ENCODE results near the gene SLC46A3. TPM values are rescaled to one million over a fixed set of nuclear protein-coding genes. Genes with fewer than 3 reads are reported as not detected.

Gene SLC46A3, protein sequence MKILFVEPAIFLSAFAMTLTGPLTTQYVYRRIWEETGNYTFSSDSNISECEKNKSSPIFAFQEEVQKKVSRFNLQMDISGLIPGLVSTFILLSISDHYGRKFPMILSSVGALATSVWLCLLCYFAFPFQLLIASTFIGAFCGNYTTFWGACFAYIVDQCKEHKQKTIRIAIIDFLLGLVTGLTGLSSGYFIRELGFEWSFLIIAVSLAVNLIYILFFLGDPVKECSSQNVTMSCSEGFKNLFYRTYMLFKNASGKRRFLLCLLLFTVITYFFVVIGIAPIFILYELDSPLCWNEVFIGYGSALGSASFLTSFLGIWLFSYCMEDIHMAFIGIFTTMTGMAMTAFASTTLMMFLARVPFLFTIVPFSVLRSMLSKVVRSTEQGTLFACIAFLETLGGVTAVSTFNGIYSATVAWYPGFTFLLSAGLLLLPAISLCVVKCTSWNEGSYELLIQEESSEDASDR
- 17.1 and 22.4 TPM in 2 replicates for total RNA-seq (2014; rRNA removed; shearing (Covaris generic))

GRCh38 chr13:28718543-28719226 lies at the start of gene SLC46A3:
TSS of gene SLC46A3 (minus strand) at chr13:28718970. CDS start at chr13:28717998, 972 bp downstream.
- Histone ChIP-seq H3K9me3 (replicated peaks) (no peaks in the 10 kb centered on the region), H3K27ac (peak within 1 kb of the TSS; percentile 98), H3K4me3 (peak within 1 kb of the TSS; percentile 55), H3K36me3 (no peaks in the 10 kb centered on the region), H3K27me3 (replicated peaks) (no peaks in the 10 kb centered on the region), H3K4me1 (replicated peaks) (peaks cover 41% of the 10 kb centered on the region)
- peak; percentile 93 to 97 for DNase-seq (ENCODE audit: low read depth in 1 of 2, low spot score in 2 of 2)

DNA sequence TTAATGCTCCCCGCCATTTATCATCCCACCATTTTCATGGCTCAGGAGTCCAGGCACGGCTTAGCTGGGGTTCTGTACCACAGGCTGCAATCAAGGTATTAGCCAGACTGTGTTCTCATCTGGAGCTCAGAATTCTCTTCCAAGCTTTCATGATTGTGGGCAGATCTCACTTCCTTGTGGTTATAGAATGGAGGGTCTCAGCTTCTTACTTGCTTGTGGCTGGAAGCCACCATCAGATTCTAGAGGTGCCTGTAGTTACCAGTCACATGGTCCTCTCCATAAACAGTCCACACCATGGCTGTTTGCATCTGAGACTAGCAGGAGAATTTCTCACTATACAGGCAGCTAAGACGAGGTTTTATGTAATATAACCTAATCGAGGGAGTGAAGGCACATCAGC lies 45.1 kb upstream of the SLC46A3 start:
- no peak overlapping the region for H3K27ac ChIP-seq
- H3K4me1 ChIP-seq (replicated peaks), result peaks cover 17% of the 10 kb centered on the region
- H3K27me3 ChIP-seq (replicated peaks), result no peaks in the 10 kb centered on the region
- 0 out of 2 replicates have a peak, but pooled peaks cover under 1% of the 10 kb centered on the region for H3K9me3 ChIP-seq (replicated peaks)
- no peaks in the 10 kb centered on the region for H3K36me3 ChIP-seq
- no peak overlapping the region for H3K4me3 ChIP-seq
- DNase-seq (ENCODE audit: low read depth in 1 of 2, low spot score in 2 of 2), result no peak

DNA sequence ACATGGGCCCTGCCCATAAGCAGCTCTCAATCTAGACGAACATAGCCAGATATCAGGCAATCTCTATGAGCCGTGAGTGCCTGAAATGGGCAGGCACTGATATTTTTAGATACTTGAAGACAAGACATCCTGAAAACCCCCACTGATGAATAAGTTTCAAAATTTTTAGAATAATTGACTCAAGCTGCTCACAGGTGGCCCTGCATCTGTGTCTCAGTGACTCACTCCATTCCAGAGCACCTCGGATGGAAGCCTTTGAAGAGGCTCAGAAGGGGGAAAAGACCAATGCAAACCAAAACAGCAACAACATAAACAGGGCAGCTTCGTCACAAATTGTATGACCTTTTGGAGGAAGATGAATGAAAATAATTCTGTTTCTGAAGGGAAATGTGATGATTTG lies 42.8 kb upstream of the SLC46A3 start:
- no peak overlapping the region for H3K4me3 ChIP-seq
- DNase-seq (ENCODE audit: low read depth in 1 of 2, low spot score in 2 of 2), result peak; percentile 62 to 66
- H3K36me3 ChIP-seq, result no peaks in the 10 kb centered on the region
- 0 out of 2 replicates have a peak, but pooled peaks cover 2% of the 10 kb centered on the region for H3K9me3 ChIP-seq (replicated peaks)
- peak overlapping the region; percentile 50 for H3K27ac ChIP-seq
- H3K27me3 ChIP-seq (replicated peaks), result no peaks in the 10 kb centered on the region
- peaks cover 17% of the 10 kb centered on the region for H3K4me1 ChIP-seq (replicated peaks)

GRCh38 chr13:28755546-28755870 lies 36.7 kb upstream of the SLC46A3 start:
- DNase-seq (ENCODE audit: low read depth in 1 of 2, low spot score in 2 of 2), result no peak
- Histone ChIP-seq H3K4me3 (no peak overlapping the region), H3K4me1 (replicated peaks) (peaks cover 42% of the 10 kb centered on the region), H3K27ac (peak overlapping the region; percentile 96), H3K27me3 (replicated peaks) (no peaks in the 10 kb centered on the region), H3K36me3 (no peaks in the 10 kb centered on the region), H3K9me3 (replicated peaks) (0 out of 2 replicates have a peak, but pooled peaks cover 2% of the 10 kb centered on the region)

DNA sequence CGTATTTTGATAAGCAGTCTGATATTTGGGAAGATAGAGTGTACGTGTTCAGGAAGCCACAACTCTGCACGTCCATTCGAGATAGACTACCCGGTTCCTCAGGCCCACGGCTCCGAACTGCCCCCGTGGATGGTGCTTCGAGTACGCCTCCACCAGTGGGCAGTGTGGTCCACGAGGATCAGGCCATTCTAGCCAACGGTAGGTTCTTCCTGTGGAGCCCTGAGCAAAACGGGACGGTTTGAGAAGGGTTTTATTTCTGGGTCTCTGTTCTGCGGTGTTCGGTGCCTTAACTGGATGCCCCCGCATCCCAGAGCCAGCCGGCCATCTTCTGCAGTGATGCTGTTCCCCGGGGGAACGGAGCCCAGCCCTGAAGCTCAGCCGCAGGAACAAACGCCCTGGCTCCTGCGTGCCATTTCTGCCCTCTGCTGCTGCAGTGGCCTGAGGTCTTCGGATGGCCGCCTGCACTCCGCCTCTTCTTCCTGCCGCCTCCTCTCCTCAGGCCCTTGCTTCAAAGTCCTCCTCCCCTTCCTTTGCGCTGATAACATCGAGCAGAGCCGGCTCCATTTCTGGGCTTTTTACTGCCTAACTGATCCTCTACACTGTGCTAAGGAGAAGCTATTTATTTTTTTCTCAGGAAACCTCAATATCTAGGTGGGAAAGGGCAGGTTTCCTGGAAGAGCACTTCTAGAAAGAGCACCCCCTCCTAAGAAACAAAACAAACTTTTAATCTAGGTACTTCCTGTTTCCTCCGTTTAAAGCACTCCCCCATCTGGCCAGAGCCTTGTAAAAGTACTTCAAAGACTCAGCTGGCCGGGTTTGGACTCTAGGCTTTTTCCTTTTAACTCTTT lies 36.2 kb upstream of the SLC46A3 start:
- Histone ChIP-seq H3K27ac (peak overlapping the region; percentile 96), H3K27me3 (replicated peaks) (no peaks in the 10 kb centered on the region), H3K36me3 (no peaks in the 10 kb centered on the region), H3K4me3 (no peak overlapping the region), H3K4me1 (replicated peaks) (peaks cover 48% of the 10 kb centered on the region), H3K9me3 (replicated peaks) (0 out of 2 replicates have a peak, but pooled peaks cover 2% of the 10 kb centered on the region)
- no peak for DNase-seq (ENCODE audit: low read depth in 1 of 2, low spot score in 2 of 2)

- Histone ChIP-seq H3K36me3 (no peaks in the 10 kb centered on the region), H3K4me1 (replicated peaks) (peaks cover 50% of the 10 kb centered on the region), H3K4me3 (no peak overlapping the region), H3K27ac (peak overlapping the region; percentile 96), H3K27me3 (replicated peaks) (no peaks in the 10 kb centered on the region), H3K9me3 (replicated peaks) (0 out of 2 replicates have a peak, but pooled peaks cover 2% of the 10 kb centered on the region)
- DNase-seq (ENCODE audit: low read depth in 1 of 2, low spot score in 2 of 2), result no peak
Measured at GRCh38 chr13:28753946-28754345, 35.2 kb upstream of the SLC46A3 start.

DNA sequence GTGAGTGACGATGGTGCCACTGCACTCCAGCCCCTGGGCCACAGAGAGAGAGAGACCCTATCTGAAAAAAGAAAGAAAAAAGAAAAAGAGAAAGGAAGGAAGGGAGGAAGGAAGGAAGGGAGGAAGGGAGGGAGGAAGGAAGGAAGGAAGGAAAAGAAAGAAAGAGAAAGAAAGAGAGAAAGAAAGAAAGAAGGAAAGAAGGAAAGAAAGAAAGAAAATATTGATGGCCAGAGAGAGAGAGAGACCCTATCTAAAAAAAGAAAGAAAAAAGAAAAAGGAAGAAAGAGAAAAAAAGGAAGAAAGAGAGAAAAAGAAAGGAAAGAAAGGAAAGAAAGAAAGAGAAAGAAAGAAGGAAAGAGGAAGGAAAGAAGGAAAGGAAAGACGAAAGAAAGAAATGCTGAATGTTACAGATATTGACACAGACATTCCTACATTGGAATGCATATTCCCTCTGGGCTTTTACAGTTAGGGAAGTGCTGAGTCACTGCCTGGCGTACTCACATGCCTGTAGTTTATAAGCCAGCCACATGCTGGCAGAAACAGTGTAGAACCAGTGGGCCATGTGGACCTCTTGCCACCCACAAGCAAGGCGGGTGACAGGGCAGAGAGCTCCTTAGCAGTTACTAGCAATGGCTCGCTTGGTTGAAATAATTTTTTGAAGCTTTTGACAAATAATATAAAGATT lies 34.6 kb upstream of the SLC46A3 start:
- Histone ChIP-seq H3K9me3 (replicated peaks) (no peaks in the 10 kb centered on the region), H3K27ac (peak overlapping the region; percentile 96), H3K36me3 (no peaks in the 10 kb centered on the region), H3K4me3 (no peak overlapping the region), H3K27me3 (replicated peaks) (no peaks in the 10 kb centered on the region), H3K4me1 (replicated peaks) (peaks cover 50% of the 10 kb centered on the region)
- DNase-seq (ENCODE audit: low read depth in 1 of 2, low spot score in 2 of 2), result peak; percentile 78 to 87

GRCh38 chr13:28751175-28751960 lies 32.6 kb upstream of the SLC46A3 start:
- Histone ChIP-seq H3K27ac (peak overlapping the region; percentile 57; the same call in 1 of the 2 replicates), H3K4me3 (no peak overlapping the region), H3K27me3 (replicated peaks) (no peaks in the 10 kb centered on the region), H3K36me3 (no peaks in the 10 kb centered on the region), H3K9me3 (replicated peaks) (no peaks in the 10 kb centered on the region), H3K4me1 (replicated peaks) (peaks cover 52% of the 10 kb centered on the region)
- no peak for DNase-seq (ENCODE audit: low read depth in 1 of 2, low spot score in 2 of 2)

GRCh38 chr13:28750187-28751045 lies 31.6 kb upstream of the SLC46A3 start:
- Histone ChIP-seq H3K36me3 (no peaks in the 10 kb centered on the region), H3K9me3 (replicated peaks) (no peaks in the 10 kb centered on the region), H3K4me1 (replicated peaks) (peaks cover 61% of the 10 kb centered on the region), H3K4me3 (no peak overlapping the region), H3K27ac (peak overlapping the region; percentile 57), H3K27me3 (replicated peaks) (no peaks in the 10 kb centered on the region)
- peak in 1 of 2 experiments; percentile 30 for DNase-seq (ENCODE audit: low read depth in 1 of 2, low spot score in 2 of 2)

DNA sequence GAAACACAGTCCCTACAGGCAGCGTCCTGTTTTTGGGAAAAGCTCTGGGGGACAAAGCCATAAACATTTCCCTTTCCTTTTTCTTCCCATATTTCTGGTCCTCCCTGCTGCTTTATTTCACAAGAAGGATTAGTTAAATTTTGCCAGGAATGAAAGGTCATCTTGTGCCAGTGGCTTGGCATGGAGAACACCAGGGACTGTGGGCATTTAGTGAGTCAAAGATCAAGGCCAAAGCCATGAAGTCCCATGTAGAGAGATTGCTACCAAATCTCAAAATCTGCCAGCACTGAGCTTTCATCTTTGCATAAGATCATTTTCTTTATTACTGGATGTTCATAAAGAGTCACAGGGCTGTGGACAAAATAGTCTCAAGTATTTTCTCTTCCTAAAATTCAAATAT lies 29.1 kb upstream of the SLC46A3 start:
- H3K9me3 ChIP-seq (replicated peaks), result no peaks in the 10 kb centered on the region
- no peaks in the 10 kb centered on the region for H3K36me3 ChIP-seq
- H3K27ac ChIP-seq, result no peak overlapping the region
- H3K27me3 ChIP-seq (replicated peaks), result no peaks in the 10 kb centered on the region
- H3K4me1 ChIP-seq (replicated peaks), result peaks cover 57% of the 10 kb centered on the region
- DNase-seq (ENCODE audit: low read depth in 1 of 2, low spot score in 2 of 2), result no peak
- H3K4me3 ChIP-seq, result no peak overlapping the region

DNA sequence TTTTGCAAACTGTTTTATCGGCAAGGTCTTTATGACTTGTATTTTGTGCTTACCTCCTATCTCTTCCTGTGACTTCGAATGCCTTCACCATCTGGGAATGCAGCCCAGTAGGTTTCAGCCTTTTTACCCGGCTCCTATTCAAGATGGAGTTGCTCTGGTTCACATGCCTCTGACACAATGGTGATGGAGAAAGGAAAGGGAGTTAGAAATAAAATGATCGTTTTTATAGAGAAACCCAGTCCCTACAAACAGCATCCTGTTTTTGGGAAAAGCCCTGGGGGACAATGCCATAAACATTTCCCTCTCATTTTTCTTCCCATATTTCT lies 27.5 kb upstream of the SLC46A3 start:
- H3K27me3 ChIP-seq (replicated peaks), result no peaks in the 10 kb centered on the region
- no peak for DNase-seq (ENCODE audit: low read depth in 1 of 2, low spot score in 2 of 2)
- peak overlapping the region; percentile 87 for H3K27ac ChIP-seq
- H3K9me3 ChIP-seq (replicated peaks), result no peaks in the 10 kb centered on the region
- no peak overlapping the region for H3K4me3 ChIP-seq
- H3K36me3 ChIP-seq, result no peaks in the 10 kb centered on the region
- peaks cover 47% of the 10 kb centered on the region for H3K4me1 ChIP-seq (replicated peaks)

DNA sequence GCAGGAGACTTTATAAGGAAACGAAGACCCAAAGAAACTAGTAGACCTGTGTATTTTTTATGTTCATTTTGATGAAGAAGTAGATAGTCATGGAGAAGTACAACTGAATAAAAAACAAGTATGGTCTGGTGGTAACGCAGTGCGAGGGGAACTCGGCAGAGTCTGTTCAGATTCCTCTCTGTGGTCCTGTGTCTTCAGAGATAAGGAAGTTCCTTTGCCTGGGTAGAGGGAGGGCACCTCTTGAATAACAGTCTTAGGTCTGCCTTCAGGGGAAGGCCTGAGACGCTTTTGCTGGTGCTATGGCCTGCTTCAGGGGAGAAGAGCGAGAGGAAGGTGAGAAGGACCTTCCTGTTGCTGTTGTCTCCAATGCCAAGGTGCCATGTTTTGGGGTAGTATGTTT lies 25.9 kb upstream of the SLC46A3 start:
- no peaks in the 10 kb centered on the region for H3K27me3 ChIP-seq (replicated peaks)
- DNase-seq (ENCODE audit: low read depth in 1 of 2, low spot score in 2 of 2), result no peak
- no peak overlapping the region for H3K4me3 ChIP-seq
- no peaks in the 10 kb centered on the region for H3K9me3 ChIP-seq (replicated peaks)
- peaks cover 32% of the 10 kb centered on the region for H3K4me1 ChIP-seq (replicated peaks)
- peak overlapping the region; percentile 87 for H3K27ac ChIP-seq
- H3K36me3 ChIP-seq, result no peaks in the 10 kb centered on the region

Measured in SJSA1 (cell line).